GM19328 (cell line): ENCODE data around the gene SLC22A23.

Experiments used
- ATAC-seq: cut with Tn5 transposase; IDR thresholded peaks from one replicate; pipeline ENCODE4 v1.9.1; 2021; ENCODE audit warnings: mild to moderate bottlenecking, moderate library complexity; ENCODE audit not compliant: unreplicated experiment

Gene SLC22A23

DNA sequence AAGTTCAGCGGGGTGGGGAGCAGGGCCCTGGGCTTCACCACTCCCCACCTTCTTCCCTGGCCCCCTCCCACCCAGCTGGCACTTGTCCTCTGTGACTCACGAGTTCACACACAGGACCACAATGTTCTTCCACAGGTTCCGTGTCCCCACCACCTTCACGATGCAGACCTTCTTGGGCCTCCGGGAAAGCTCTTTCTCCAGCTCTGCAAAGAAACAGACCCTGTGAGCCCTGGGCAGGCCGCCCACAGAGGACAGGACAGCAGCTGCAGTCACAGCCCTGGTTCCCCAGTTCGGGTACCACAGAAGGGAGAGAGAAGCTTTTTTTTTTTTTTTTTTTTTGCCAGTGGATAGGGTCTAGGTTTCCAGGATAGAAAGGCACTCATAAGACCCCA, 167.2 kb downstream of the SLC22A23 start:
- ATAC-seq: no peak

DNA sequence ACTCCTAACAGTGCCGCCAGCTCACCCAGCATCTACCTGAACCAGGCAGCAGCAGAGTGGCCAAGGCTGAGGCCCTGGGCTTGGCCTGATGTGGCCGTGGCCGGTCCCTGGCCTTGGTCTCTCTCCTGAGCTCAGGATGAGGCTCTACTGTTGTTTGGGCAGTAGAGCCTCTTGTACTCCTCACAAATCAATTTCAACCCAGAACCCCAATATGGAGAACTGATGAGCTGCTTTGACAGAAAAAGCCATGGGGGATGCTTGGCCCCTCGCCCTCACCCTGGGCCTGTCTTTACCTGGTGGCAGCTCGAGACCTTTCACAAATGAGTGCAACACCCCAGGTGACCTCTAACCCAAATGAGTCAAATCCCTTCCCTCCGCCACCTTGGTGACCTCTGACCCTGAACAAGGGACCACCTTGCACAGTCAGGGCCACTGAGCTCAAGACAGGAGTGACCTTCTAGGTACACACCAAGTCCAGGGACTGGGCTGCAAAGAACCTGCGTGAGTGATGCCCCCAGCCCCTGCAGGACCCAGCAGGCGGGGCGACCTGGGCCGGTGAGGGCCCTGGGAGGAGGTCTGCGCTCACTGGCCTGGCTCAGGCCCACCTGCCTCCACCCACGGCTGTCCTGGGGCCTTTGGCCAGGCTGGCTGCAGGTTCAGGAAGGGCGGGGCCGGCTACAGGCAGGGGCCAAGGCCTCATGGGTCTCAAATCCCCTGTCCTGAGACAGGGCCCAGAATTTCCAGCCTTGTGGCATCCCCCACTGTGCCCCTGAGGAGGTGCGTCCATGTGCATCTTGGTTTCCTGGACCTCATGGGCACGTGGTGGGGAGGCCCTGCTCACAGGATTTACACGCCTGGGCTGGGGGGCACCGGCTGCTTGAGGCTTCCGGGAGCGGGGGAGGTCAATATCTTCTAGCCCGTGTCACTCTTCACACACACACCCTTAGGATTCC, 167.9 kb downstream of the SLC22A23 start:
- no peak for ATAC-seq

DNA sequence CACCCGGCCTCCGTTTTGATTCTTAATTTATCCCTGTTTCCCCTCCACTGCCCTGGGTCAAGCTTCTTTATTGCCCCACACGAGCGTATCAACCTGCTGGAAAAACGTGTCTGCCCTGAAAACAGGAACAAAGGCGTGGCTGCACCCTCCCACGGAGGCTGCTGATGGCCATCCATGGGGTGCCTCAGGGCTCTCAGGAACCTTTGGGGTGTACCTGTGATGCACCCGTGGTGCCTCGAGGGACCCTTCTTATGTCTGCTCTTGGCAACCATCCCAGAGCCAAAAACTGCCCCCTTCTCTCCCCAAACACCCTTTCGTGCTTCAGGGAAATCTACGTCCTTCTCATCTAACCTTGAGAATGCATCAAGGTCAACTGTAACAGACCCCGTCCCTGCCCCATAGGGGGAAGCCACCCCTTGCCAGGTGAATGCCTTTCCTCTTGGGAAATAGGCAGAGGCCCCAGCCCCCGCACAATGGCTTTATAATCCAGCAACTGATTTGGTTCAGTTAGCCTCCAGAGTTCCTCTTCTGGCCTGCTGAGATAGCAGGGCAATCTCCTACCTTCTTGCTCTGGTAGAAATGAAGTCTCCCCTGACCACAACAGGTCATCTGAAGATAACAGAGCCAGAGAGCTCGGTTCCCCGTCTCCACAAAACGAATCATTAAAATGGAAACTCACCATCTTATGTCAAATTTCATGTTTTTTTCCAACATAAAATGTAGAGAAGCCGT, 168.7 kb downstream of the SLC22A23 start:
- no peak for ATAC-seq

DNA sequence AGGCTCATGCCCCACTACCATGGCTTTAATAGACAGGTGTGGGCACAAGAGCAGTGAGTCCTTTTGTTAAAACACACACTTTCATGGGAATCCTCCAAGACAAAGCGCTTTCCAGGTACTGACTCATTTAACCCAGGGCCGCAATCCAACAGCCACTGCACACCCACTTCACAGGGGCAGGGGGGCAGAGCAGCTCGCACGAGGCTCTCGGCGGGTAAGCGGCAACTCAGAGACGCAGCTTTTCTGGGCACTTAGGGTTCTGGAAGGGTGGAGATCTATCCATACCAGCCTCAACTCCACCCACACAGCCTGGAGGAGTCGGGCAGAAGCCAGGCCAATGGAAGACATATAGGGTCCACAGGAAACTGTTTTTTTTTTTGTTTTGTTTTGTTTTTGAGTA, 169.5 kb downstream of the SLC22A23 start:
- ATAC-seq: no peak

DNA sequence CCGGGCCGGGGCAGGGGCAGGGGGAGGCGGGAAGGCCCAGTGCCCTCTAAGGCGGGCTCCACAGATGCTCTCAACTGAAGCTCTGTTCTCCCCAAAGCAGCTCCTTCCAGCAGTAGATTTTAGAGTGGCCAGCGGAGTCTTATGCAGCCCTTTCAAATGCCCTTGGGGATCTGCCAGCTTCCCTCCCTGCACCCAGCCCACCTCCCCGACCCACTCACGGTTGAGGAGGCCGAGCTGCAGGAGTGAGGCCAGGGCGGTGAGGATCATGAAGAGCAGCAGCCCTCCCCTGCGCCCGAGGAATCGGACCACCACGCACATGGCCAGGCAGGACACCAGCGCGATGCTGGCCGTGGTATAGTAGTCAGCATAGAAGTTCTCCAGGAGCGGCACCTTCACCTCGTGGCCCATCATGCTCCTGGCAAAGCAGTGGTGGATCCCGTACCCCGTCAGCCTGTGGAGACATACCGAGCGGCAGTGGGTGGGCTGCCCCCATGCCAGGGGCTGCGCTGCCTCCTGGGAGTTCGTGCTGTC, 170.1 kb downstream of the SLC22A23 start:
- no peak for ATAC-seq

DNA sequence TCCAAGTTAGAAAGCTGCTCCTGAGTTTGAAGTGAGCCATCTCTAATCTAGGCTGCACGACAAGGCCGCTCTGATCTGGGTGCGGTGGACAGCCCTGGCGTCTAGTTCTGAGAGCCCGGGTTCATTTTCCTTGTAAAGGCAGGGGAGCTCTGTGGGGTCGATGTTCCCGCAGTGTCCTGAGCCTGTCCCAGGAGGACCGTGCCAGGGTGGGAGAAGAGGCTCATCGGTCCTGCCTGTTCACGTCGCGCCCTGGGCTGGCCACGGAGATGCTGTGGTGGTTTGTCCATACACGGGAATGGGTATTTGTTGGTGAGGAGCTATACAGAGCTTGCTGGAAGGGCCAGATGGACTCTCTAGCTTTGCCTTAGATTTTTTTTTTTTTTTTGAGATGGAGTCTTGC, 171.1 kb downstream of the SLC22A23 start:
- no peak for ATAC-seq

DNA sequence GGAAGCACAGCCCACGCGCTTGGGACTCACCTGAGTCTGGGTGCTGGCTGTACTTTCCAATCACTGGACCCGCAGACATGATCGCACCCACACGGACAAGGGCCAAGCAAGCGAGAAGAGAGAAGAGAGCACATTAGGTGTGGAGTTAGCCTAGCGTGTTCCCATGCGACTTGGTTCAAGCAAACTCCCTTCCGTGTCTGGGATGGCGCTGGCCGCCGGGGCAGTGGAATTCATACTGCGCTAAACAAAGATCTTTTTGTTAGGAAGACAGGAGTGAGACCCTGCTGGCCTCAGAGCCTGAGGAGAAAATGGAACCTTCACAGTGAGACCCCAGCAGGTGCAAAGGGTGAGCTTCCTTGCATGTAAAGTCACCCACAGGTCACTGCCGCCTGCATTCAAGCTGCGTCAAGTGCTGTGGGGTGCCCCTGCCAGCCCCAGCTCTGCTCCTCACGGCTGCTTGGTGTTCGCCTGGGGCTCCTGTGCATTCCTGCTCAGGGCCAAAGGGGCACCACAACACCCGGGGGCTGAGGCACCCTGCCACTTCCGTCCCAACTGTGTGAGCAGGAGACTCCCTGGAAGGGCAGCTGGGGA, 171.7 kb downstream of the SLC22A23 start:
- ATAC-seq: no peak

DNA sequence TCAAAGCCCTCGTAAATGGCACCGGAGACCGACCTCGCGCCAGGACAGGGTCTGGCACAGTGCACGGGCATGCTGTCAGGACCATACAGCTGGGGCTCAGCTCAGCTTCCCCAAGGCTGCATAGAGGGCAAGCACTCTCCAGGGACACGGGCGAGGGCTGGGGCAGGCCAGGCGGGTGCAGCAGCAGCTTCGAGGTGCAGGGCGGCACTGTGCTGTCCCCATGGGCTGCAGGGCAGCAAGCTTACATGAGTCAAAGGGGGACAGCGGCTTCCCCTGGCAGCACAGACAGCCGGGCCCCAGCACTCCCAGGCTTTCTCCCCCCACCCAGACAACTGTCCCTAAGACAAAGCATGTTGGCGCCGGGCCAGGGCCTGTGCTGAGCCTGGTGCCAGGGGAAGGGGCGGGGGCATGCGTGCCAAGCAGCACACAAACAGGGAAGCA, 172.4 kb downstream of the SLC22A23 start:
- ATAC-seq: no peak

DNA sequence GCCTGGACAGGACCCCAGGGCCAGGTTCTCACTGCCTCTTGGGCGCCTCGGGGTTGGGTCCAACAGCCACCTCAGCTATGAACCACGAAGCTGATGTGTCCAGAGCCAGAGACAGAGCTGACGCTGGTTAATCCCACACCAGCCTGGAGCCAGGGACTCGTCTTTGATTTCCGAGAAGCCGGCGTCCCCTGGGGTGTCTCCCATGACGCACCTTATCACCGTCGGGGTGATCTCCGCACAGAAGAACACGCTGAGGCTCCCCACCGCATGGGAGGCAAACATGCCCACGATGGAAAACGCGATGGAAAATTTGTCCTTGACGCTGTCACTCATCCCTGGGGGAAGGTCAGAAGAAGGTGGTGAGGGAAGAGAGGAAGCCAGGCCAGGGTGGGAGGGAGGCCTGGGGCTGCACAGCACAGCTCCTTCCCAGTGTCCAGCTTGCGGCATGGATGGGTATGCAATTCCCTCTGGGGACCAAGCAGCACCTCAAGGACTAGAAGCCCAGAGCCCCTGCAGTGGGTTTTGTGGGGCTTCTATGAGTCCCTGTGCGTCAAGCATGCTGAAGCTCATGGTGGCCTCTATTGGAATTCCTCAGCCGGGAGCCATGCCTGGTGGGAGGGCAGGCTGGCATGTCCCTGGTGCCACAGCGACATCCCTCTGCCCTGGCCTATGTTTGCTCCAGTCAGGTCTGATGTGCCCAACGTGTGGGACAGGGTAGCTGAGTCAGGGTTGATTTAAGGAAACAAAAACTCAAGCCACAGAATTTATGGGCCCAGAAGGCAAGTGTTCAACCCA, 173.0 kb downstream of the SLC22A23 start:
- no peak for ATAC-seq

DNA sequence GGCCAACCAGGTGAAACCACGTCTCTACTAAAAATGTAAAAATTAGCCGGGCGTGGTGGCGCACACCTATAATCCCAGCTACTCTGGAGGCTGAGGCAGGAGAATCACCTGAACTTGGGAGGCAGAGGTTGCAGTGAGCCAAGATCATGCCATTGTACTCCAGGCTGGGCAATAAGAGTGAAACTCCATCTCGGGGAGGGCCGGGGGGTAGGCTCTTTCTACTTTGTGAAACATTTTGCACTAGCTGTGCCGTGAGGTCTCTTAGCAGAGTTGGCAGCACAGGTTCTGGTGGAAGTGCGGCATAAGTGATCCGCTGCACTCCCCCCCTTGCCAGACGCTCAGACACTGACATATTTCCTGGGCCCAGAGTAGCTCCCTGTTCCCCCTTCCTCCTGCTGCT, 173.6 kb downstream of the SLC22A23 start:
- ATAC-seq: no peak

DNA sequence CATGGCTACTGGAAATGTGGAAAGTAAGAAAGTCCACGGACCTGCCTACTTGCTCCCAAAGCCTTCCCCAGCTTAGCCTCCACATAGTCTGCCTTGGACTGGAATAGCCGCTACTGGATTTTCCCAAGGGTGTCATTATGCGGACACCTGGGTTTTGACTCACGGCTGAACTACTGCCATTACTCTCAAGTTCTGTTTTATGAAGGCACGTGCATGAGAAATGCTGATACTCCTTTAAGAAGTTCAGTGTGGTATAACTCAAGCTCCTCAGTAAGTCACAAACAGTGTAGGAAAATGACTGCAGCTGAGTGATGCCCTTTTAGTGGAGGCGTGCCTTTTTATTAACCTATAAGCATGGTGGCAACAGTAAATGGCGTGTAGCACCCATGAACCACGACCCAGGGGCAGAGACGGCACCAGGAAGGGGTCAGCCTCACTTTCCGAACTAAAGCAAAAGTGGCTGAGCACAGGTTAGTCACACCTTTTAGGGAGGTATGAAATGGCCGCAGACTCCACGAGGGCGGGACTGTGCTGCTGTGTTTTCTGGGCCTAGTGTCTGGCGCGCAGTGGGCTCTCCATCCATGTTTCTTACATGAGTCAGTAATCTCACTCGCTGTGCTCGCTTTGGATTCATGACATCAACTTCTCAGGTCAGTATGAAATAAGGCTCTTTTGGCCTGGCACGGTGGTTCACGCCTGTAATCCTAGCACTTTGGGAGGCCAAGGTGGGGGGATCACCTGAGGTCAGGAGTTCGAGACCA, 174.2 kb downstream of the SLC22A23 start:
- ATAC-seq: no peak

DNA sequence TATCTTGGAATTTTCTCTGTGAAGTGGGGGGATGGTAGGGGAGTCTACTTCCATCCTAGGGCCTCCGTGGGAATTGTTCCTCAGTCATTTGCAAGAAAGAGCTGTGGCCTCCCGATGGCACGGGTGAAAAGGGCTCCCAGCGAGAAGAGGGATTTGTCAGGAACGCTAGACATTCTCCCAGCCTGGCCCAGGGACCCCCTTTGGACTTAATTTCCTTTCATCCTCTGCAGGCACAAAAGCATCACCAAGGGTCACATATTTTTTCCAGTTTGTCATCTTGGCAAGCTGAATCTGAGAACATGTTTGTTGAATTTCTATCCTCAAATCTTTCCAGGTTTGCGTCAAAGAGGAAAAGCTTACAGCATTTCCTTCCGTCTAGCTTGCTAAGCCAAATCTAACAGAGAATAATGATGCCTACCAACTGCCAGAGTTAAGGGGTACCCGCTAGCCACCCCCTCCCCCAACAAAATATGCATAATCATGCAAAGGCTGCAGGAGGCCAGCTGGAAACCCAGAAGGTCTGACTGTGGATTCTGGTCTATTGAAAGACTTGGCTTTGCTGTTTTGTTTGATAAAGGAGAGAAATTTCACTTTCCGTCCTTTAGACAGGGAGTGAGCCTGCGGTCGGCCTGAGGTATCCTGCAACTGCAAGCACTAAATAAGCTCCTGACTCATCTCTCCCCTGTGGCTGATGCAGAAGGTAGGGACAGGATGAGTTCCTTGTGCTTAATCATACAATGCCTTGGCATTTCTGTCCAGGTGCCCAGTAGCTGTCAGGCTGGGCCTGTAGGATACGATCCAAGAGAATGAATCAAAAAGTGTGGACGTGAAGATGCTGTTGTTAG, 175.0 kb downstream of the SLC22A23 start:
- no peak for ATAC-seq

DNA sequence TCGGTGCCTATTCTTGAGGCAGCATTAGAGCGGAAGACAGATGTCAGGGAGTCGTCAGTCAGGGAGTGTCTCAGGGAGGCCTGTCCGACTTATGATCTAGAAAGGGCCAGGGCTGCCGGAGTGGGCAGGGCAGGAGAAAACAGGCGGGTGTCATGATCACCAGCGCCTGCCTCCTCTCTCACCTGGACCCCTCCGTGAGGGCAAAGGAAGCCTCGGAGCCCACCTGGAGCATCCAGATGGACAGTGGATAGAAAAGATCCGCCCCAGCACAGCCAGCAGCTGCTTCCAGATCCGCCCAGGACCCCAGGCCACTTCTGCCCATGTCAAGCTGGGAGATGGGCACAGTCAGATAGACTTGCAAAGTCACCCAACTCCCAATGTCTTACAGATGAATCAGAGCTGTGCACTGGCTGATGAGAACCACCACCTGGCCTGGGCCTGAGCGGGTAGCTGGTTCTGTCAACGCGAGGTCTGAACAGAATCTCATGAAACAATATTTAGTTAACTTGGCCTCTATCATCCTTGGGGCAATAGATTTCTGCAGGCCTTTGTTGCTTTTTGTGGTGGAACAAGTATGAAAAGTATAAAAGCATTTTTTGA, 175.9 kb downstream of the SLC22A23 start:
- no peak for ATAC-seq

DNA sequence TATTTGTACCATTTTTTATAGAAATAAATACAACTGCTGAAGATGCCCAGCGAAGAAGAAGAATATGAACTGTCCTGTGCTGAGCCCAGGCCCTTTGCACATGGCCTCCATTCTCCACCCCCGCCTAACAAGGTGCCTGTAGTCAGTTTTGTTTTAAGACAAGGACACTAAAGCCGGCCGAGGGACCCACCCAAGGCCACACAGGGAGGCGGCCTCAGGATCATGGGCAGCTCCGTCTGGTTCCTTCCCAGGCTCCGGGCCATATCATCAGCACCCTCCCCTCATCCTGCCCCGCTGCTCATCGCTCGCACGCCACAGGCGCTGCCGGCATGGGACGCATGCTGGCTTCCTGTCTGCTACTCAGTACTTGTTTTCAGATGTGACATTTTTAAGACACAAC, 176.8 kb downstream of the SLC22A23 start:
- ATAC-seq: no peak

DNA sequence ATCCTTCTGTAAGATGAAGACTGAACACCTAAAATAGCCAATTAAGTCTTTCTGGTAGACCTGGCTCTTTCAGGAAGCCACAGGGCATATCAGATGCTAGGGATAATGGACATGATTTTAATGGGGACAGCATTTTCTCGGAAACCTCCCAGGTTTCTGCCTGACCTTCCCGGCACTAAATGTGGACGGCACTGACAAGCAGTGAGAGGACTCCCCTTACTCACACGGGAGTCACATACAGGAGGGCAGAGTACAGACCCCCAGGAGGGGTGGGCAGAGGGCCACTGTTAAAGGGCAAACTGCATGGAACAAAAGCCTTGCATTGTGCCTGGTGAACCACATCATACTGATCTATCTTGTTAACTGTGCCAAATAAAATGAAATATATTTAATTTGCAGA, 178.2 kb downstream of the SLC22A23 start:
- no peak for ATAC-seq

DNA sequence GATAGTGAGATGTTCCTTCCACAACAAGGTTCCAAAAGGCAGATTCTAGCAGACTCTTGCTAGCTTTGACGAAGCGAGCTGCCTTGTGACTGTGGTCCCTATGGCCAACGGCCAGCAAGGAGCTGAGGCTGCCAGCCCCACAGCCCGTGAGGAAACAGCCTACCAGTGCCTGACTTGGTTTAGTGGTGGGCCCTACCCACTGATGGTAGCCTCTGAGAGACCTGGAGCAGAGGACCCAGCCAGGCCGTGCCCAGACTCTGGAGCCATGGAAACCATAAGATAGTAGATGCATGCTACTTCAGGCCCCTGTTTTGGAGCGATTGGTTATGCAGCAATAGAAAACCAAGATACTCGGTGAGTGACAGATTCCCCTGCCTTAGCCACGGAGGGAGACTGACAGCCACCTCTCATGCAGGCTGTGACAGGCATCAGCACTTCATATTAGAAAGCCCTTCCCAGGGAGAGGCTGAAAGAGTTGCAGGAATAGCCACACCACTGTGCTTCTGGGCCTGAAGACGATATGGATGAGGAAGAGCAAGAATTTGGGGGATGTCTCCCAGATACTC, 178.9 kb downstream of the SLC22A23 start:
- no peak for ATAC-seq

DNA sequence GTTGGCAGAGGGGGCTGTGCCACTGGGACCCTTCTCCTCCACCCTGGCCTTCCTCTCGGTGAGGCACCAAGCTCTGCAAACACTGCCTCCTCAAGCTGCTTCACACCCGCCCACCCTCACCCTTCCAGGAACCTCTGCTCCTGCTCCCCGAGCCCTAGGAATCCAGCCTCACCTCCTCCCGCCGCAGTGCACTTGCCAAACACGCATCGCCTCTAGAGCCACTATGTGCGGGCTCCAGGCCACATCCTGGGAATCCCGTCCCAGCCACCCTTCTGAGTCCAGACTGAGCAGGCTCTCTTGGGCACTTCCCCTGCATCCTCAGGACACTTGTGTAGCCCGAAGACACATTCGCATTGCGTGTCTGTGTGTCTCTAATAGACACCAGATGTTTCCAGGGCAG, 179.6 kb downstream of the SLC22A23 start:
- no peak for ATAC-seq
